Measurements from ENCODE around the gene WWC2.

The WWC2 gene

GRCh38 chr4:183328832-183329231 lies 229.8 kb downstream of the WWC2 start:
- no peak overlapping the region for H2AFZ ChIP-seq (ENCODE audit: low read depth, low read length, severe bottlenecking)
- H3K79me2 ChIP-seq (ENCODE audit: insufficient read depth, low read length) = no peaks in the 10 kb centered on the region
- H3K36me3 ChIP-seq (ENCODE audit: low read length) = no peaks in the 10 kb centered on the region
- no peaks in the 10 kb centered on the region for H4K20me1 ChIP-seq (ENCODE audit: low read depth, low read length)
- TF ChIP-seq CTCF (IDR thresholded peaks at IDR 0.05; ENCODE audit: insufficient read depth, low read length, poor library complexity, severe bottlenecking) (no peak), EZH2phosphoT487 (conservative IDR thresholded peaks at IDR 0.05; ENCODE audit: low read length) (no peak)
- H3K9ac ChIP-seq (ENCODE audit: low read length) = no peak overlapping the region
- no peaks in the 10 kb centered on the region for H3K27me3 ChIP-seq (ENCODE audit: low read length)
- H3K27ac ChIP-seq (ENCODE audit: low read depth, low read length) = no peak overlapping the region
- H3K4me3 ChIP-seq (ENCODE audit: insufficient read depth, low read length, poor library complexity, severe bottlenecking) = no peak overlapping the region
- H3K9me2 ChIP-seq (replicated peaks; ENCODE audit: insufficient read depth, low read length) = no peaks in the 10 kb centered on the region
- H3F3A ChIP-seq (ENCODE audit: insufficient read depth) = no peaks in the 10 kb centered on the region
- H3K4me2 ChIP-seq (ENCODE audit: low read depth, low read length, poor library complexity, severe bottlenecking) = no peak overlapping the region
- H3K9me3 ChIP-seq (ENCODE audit: insufficient read depth, low read length) = no peaks in the 10 kb centered on the region

GRCh38 chr4:183329244-183329643 lies 230.2 kb downstream of the WWC2 start:
- no peak overlapping the region for H3K27ac ChIP-seq (ENCODE audit: low read depth, low read length)
- no peak overlapping the region for H3K9ac ChIP-seq (ENCODE audit: low read length)
- H3F3A ChIP-seq (ENCODE audit: insufficient read depth) = no peaks in the 10 kb centered on the region
- no peaks in the 10 kb centered on the region for H3K36me3 ChIP-seq (ENCODE audit: low read length)
- H3K27me3 ChIP-seq (ENCODE audit: low read length) = no peaks in the 10 kb centered on the region
- H3K9me3 ChIP-seq (ENCODE audit: insufficient read depth, low read length) = no peaks in the 10 kb centered on the region
- no peak overlapping the region for H3K4me2 ChIP-seq (ENCODE audit: low read depth, low read length, poor library complexity, severe bottlenecking)
- TF ChIP-seq EZH2phosphoT487 (conservative IDR thresholded peaks at IDR 0.05; ENCODE audit: low read length) = no peak
- no peak for TF ChIP-seq CTCF (IDR thresholded peaks at IDR 0.05; ENCODE audit: insufficient read depth, low read length, poor library complexity, severe bottlenecking)
- H4K20me1 ChIP-seq (ENCODE audit: low read depth, low read length) = no peaks in the 10 kb centered on the region
- H3K4me3 ChIP-seq (ENCODE audit: insufficient read depth, low read length, poor library complexity, severe bottlenecking) = no peak overlapping the region
- H3K9me2 ChIP-seq (replicated peaks; ENCODE audit: insufficient read depth, low read length) = no peaks in the 10 kb centered on the region
- H3K79me2 ChIP-seq (ENCODE audit: insufficient read depth, low read length) = no peaks in the 10 kb centered on the region
- H2AFZ ChIP-seq (ENCODE audit: low read depth, low read length, severe bottlenecking) = no peak overlapping the region

GRCh38 chr4:183329954-183330742 lies 231.1 kb downstream of the WWC2 start:
- Histone ChIP-seq H3K27ac (ENCODE audit: low read depth, low read length) (no peak overlapping the region), H3K4me2 (ENCODE audit: low read depth, low read length, poor library complexity, severe bottlenecking) (no peak overlapping the region), H3K9me3 (ENCODE audit: insufficient read depth, low read length) (no peaks in the 10 kb centered on the region), H3K27me3 (ENCODE audit: low read length) (no peaks in the 10 kb centered on the region), H3K9me2 (replicated peaks; ENCODE audit: insufficient read depth, low read length) (no peaks in the 10 kb centered on the region), H3K4me3 (ENCODE audit: insufficient read depth, low read length, poor library complexity, severe bottlenecking) (no peak overlapping the region), H3K9ac (ENCODE audit: low read length) (no peak overlapping the region), H3K79me2 (ENCODE audit: insufficient read depth, low read length) (no peaks in the 10 kb centered on the region), H3F3A (ENCODE audit: insufficient read depth) (no peaks in the 10 kb centered on the region), H4K20me1 (ENCODE audit: low read depth, low read length) (no peaks in the 10 kb centered on the region), H3K36me3 (ENCODE audit: low read length) (no peaks in the 10 kb centered on the region), H2AFZ (ENCODE audit: low read depth, low read length, severe bottlenecking) (no peak overlapping the region)
- no peak for TF ChIP-seq EZH2phosphoT487 (conservative IDR thresholded peaks at IDR 0.05; ENCODE audit: low read length)
- TF ChIP-seq CTCF (IDR thresholded peaks at IDR 0.05; ENCODE audit: insufficient read depth, low read length, poor library complexity, severe bottlenecking) = no peak
